DOHH2 (cell line): Measurements from ENCODE around the gene PGA4.
"Not testable (repeated sequence)": the region's sequence is repeated elsewhere in the genome, so short reads cannot be mapped to it uniquely, and the experiment has no call there.

ENCODE experiments used
- CTCF ChIP-seq: fragments of 200-600 bp; sonication (generic); IDR thresholded peaks from one replicate; pipeline ENCODE4 v1.5.1; 2014; ENCODE audit warnings: antibody characterized with exemption, mild to moderate bottlenecking, low read depth, low read length; ENCODE audit not compliant: poor library complexity, severe bottlenecking
- EZH2phosphoT487 ChIP-seq: fragments of 200-600 bp; sonication (generic); IDR thresholded peaks from 2 replicates; pipeline ENCODE4 v1.6.1; 2017; ENCODE audit warnings: borderline replicate concordance, mild to moderate bottlenecking, antibody characterized with exemption, low read length, moderate library complexity, mixed read lengths

- not testable (repeated sequence) for TF ChIP-seq CTCF, EZH2phosphoT487
These were observed 19.0 kb upstream of the PGA4 start, which contains the start of gene PGA3 for GRCh38 chr11:61202950-61203746.
